ENCODE results near the gene NELL2.
"Not testable (repeated sequence)": the region's sequence is repeated elsewhere in the genome, so short reads cannot be mapped to it uniquely, and the experiment has no call there.

- TF ChIP-seq RAD21 (IDR thresholded peaks at IDR 0.05; ENCODE audit: low read length); CTCF (IDR thresholded peaks at IDR 0.05); EZH2phosphoT487 (IDR thresholded peaks at IDR 0.05; ENCODE audit: borderline replicate concordance, low read depth); CHD2 (IDR thresholded peaks at IDR 0.05; ENCODE audit: low read length, partially characterized antibody); EP300 (IDR thresholded peaks at IDR 0.05; ENCODE audit: borderline replicate concordance in 1 of 2, low read depth in 1 of 2, low read length in 1 of 2); POLR2AphosphoS5 (IDR thresholded peaks at IDR 0.05; ENCODE audit: low read depth, low read length); SMC3 (IDR thresholded peaks at IDR 0.05; ENCODE audit: low read depth, low read length); RCOR1 (IDR thresholded peaks at IDR 0.05; ENCODE audit: low read length); USF1 (IDR thresholded peaks at IDR 0.05; ENCODE audit: borderline replicate concordance, low read depth); PBX3 (IDR thresholded peaks at IDR 0.05); YY1 (IDR thresholded peaks at IDR 0.05; ENCODE audit: low read depth): not testable (repeated sequence)
Measured at GRCh38 chr12:44898108-44898507, 22.0 kb upstream of the NELL2 start.

Measured in SK-N-SH (cell line).